HG02798 (cell line): ENCODE measurements around the gene LRRIQ4.
A peak's percentile ranks its signal among the peaks of the same experiment; 100 is the strongest.

Experiments
- ATAC-seq: cut with Tn5 transposase; IDR thresholded peaks from one replicate; pipeline ENCODE4 v1.9.1; 2021; ENCODE audit warnings: mild to moderate bottlenecking; ENCODE audit not compliant: unreplicated experiment, poor library complexity

Gene LRRIQ4

GRCh38 chr3:169812332-169813235 lies at the start of gene LRRIQ4, which contains the start of gene LRRC34:
Gene LRRIQ4, plus strand, starts transcription at chr3:169812870. Its CDS starts 9,052 bp downstream, at chr3:169821922.
Gene LRRC34, minus strand, starts transcription at chr3:169812904. Its CDS starts 356 bp downstream, at chr3:169812548.
- ATAC-seq: peak; percentile 74

- ATAC-seq: peak; percentile 44
Observed at GRCh38 chr3:169764312-169764881, 48.3 kb upstream of the LRRIQ4 start.

GRCh38 chr3:169764882-169765612 lies 47.6 kb upstream of the LRRIQ4 start, which contains the start of gene TERC:
Gene TERC, minus strand, starts transcription at chr3:169765060.
- peak; percentile 78 for ATAC-seq

GRCh38 chr3:169769287-169770181 lies 43.1 kb upstream of the LRRIQ4 start, which contains the start of gene ACTRT3:
Gene ACTRT3, minus strand, starts transcription at chr3:169769561. Its CDS starts 41 bp downstream, at chr3:169769520.
- peak; percentile 29 for ATAC-seq

- ATAC-seq: peak; percentile 21
Observed at GRCh38 chr3:169771497-169772304, 41.0 kb upstream of the LRRIQ4 start.

GRCh38 chr3:169772305-169772896 lies 40.3 kb upstream of the LRRIQ4 start:
- peak; percentile 24 for ATAC-seq

GRCh38 chr3:169772897-169773816 lies 39.5 kb upstream of the LRRIQ4 start, which contains the start of gene MYNN:
Gene MYNN, plus strand, starts transcription at chr3:169773396. Its CDS starts 900 bp downstream, at chr3:169774296.
- peak; percentile 83 for ATAC-seq

GRCh38 chr3:169774186-169774585 lies 38.5 kb upstream of the LRRIQ4 start:
- no peak for ATAC-seq

- no peak for ATAC-seq
Observed at GRCh38 chr3:169777822-169778221, 34.8 kb upstream of the LRRIQ4 start.

- no peak for ATAC-seq
Observed at GRCh38 chr3:169780742-169781141, 31.9 kb upstream of the LRRIQ4 start.

- no peak for ATAC-seq
Observed at GRCh38 chr3:169781209-169781855, 31.3 kb upstream of the LRRIQ4 start.

GRCh38 chr3:169787120-169787519 lies 25.6 kb upstream of the LRRIQ4 start:
- no peak for ATAC-seq

- no peak for ATAC-seq
Observed at GRCh38 chr3:169787791-169788190, 24.9 kb upstream of the LRRIQ4 start.

- ATAC-seq: no peak
Observed at GRCh38 chr3:169790219-169790618, 22.5 kb upstream of the LRRIQ4 start.

GRCh38 chr3:169790687-169791429 lies 21.8 kb upstream of the LRRIQ4 start:
- no peak for ATAC-seq

GRCh38 chr3:169792359-169792758 lies 20.3 kb upstream of the LRRIQ4 start:
- no peak for ATAC-seq
